Skin of body (tissue), 2 donors: ENCODE measurements around the gene APOD. TPM values are rescaled to one million over a fixed set of nuclear protein-coding genes. Genes with fewer than 3 reads are reported as not detected.

Source experiments
- DNase-seq: peaks from one replicate; lab custom pipeline; 2025; lab: John Stamatoyannopoulos, UW
- total RNA-seq: library from RNA; depleted of rRNA; stranded (reverse); fragments of >200 nt; gene quantifications from one replicate; pipeline ENCODE4 v1.2.3, GENCODE V29; 2014

Gene APOD
- total RNA-seq, 1 donor from 2014 or later = 24.9 TPM

DNA sequence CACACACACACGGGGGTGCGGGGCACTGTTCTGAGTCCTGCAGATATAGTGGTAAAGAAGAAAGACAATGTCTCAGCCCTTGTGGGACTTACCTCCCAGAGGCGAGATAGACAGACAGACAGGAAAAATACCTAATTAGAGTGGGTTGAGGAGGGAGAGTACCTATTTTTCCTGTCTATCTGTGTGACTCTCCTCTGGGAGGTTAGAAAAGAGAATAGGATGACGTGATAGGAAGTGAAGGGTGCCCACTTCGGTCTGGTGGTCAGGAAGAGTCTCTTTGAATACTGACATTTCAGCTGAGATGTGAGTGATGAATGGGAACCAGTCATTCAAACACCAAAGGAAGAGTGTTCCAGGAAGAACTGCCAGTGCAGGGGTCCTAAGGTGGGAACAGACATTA, 4.1 kb upstream of the APOD start:
- no peak for DNase-seq

DNA sequence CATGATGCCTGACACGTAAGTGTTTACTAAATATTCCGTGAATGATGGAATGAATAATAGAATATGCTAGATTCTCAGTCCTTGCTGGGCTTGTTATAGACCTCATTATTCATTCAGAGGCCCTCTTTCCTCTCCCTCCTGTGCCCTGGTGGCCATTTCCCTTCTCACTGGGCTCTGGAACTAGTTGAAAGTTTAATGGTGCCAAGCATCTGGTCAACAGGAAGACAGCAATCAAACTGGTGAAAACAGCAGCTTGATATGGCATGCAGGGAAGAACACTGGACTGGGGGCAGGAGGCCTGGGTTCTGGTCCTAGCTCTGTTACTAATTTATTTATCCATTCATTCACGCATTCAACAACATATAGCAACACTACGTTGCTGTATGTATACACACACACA, 3.7 kb upstream of the APOD start:
- no peak for DNase-seq

DNA sequence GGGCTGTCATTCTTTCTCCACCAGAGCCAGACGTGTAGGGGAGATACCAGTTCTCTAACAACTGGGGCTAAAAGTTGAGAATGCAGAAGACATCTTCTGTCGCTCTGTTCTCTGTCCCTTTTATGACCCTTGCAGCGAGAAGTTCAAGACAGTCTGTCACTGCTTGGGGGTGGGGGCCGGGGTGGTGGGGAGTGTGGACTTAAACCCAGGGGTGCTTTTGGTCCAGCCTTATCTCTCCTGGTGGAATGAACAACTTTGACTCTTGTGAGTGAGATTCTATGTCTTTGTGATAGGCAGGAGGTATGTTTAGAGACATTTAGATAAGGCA, 767 bp upstream of the APOD start:
- DNase-seq = no peak

DNA sequence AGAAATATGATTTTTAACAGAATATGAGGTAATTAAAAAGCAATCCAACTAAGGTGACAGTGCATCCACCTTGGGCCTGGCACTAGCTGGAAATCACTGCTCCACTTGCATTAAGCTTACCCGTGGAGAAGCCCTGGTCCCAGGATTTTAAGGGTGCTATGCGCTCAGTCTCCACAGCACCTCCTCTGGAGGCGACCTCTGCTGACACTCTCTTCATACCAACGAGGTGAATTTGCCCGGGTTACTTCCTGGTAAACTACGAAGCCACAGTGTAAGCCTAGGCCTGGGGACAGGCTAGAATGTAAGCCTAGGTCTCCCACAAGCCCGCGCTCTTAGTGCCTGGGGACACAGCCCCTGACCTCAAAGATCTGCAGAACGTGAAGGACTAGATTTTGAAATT, 793 bp downstream of the APOD start:
- DNase-seq = no peak

DNA sequence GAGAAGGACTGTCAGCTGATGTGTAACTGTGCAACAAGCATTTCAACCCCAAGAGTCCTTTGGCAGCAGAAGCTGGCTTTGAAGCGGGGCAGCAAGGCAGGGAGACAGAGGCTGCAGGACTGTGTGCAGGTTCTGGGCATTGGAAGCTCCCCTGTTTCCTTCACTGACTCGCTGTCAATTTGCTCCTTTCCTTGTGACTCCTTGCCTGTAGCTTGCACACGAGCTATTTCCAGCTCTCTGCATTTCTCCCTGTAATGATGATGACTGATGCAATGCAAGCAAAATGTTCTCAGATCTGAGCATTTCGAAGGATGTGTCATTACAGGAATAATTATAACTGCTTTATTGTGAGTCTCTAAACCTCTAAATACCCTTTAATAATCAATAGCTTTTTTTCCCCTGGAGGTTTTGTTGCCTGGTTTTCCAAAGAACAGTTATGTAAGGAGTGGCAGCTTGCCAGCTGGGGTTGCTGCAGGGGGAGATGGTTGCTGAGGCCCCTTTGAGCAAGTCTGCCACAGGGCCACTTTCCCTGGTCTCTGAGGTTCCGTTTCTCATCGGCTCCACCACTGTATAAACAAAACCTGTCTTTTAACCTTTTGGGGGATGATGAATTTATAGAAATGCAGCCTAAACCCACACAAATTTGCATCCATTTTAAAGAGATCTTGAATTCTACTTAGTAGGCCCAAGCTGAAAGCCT, 2.8 kb downstream of the APOD start:
- DNase-seq = peak; percentile 14

DNA sequence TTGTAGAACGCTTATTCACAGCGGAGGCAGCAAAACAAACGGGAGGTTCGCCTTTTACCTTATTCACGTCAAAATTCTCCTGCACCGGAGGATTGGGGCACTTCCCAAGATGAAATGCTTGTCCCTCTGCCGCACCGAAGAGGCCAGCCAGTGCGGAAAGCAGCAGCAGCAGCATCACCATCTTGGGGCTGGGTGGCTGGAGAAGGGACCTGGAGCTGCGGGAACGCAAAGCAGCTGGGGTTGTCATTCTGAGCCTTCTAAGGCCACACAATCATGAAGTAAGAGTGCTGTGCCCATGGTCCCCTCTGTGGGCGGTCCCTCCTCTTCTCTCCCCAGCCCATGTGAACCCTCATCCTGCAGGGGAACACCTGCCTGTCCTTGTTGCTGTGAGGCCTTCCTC, 4.5 kb downstream of the APOD start:
- no peak for DNase-seq

DNA sequence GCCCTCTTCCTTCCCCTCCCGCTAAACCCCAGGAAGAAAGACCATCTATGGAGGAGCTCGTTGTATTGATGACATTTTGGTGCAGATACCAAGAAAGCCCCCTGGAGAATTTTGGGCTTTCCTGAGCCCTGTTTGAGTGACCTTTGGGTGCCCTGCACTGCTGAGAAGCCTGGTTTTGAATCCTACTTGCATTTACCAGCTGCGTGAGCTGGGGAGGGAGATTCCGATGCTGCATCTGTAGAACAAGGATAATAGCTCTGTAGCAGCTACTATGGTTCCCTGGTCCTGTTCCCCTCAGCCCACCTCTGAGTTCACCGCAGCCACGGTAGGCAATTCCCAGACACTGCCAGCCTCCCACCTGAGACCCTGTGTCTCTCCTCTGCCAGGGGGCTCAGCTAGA, 5.2 kb downstream of the APOD start:
- no peak for DNase-seq

DNA sequence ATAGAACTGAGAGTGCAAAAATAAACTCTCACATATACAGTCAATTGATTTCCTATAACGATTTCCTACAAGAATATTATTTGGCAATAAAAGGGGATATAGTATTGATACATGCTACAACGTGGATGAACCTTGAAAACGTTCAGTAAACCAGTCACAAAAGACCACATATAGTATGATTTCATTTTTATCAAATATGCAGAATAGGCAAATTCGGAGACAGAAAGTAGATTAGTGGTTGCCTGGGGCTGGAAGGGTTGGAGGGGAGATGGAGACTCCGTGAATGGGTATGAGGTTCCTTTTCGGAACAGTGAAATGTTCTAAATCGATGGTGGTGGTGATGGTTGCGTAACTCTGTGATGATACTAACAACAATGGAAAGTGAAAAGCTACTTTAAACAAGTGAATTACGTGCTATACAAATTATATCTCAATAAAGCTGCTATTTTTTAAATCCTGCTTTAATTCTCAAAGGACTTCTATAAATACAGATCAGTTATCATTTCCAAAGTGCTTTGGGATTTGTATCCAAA, 6.0 kb downstream of the APOD start:
- DNase-seq = no peak

DNA sequence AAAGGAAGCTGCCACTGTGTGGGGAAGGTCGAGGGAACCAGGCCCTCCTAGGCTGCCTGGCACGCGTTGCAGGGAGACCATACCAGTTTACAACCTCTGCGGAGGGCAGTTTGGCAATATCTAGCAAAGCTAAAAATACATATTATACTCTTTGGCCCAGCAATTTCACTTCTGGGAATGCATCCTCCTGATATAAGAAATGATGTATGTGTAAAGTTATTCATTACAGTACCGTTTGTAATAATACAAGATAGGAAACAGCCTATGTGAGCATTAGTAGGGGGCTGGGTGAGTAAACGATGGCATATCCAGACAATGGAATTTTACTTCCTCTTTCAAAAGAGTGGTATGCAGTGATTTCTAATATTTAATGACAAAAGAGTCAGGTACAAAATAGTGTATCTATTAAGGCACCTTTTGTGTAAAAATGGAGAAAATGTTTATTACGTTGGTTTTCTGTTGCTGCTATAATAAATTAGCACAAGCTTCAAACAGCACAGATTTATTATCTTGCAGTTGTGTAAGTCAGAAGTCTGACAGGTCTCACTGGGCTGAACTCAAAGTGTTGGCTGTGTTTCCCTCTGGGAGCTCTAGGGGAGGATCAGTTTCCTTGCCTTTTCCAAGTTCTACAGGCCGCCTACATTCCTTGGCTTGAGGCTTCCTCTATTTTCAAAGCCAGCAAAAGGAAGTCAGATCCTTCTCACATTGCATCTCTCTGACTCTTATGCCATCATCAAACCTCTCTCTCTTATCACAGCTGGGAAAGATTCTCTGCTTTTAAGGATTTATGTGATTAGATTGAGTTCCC, 9.0 kb downstream of the APOD start:
- no peak for DNase-seq

DNA sequence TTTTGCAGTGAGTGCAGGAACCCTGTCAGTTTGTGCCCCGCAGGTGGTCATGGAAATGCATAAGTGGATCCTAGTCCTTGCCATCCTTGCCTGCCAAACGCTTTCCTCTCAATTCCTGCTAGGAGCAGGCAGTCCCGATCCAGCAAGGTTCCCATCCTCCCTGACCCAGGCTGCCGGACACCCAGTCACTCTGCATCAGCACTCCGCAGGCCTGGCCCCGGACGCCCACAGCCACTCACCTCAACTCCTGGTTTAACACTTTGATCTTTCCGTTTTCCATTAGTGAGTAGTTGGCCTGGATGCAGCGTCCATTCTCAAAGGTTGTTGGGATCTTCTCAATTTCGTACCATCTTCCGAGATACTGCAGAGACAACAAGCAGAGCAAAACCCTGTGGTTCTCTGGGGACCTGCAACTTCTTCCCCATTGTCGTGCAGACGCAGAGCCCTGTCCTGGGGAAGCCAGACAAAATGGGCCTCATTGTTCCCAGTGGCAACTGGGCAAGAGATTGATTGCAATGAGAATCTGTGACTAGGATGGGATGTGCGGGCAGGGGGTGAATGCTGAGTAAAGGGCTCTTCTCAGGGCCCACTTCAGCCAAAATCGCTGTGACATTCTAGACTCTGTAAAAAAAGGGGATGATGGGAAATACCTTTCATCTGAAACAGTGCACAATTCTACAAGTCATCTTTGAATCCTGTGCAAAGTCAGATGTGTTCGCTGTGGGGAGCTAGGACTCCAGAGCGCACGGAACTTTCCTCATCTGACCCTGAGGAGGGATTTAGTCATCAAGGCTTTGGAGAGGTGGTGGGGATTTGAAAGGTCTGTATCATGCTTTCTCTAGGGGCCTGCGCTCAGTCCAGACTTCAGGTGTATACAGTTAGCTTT, 9.9 kb downstream of the APOD start:
- no peak for DNase-seq

DNA sequence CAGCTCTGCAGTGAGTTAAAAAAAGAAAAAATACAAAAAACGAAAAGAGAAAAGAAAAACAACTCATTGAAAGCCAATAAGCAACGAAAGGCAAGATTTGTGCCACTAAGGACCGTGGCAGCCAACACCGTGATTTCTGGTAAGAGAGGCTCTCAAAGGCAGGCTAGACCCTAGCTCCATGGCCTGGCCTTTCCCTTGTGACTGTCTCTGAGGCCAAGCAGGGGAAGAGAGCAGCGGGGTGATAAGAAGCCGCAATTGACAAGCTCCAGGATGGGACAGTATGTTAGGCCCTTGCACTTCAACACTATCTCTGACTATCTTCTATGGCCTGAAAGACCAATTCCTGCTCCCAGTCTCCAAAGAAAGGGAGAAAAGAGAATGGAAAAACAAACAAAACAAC, 12.4 kb downstream of the APOD start:
- no peak for DNase-seq

DNA sequence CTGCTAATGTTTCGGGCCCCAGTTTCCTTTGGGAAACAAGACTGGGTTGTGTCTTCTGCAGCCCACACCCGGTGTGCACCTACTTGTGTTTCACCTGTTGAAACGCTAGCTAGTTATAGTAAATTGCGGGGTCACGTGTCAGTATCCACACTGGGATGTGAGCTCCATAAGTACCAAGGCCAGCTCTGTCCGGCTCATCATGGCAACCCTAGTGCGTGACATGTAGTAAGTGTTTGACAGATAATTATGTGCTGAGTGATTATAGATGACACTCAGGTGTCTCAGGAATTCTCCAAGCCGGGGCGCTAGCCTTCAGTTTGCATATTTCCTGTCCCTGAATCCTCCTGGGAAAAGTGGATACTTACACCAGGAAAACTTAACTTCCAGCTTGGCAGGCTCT, 12.8 kb downstream of the APOD start:
- no peak for DNase-seq

DNA sequence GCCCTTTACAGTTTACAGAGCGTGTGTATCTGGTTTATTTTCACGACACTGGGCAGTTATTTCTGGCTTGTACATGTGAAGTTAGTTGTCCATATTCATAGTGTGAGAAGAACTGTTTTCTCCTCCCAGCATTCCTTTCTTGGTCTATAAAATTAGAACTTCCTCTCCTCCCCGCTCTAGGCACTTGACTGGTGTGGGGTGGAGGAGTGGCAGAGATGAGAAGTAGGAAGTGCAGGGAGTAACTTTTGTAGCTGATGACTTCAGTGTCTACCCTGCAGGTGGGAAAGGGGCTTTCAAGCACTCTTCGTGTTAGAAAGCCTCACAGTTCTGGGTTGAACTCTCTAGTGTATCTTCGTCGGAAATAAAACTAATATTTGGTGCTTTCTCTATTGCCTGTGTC, 13.4 kb downstream of the APOD start:
- DNase-seq = no peak

DNA sequence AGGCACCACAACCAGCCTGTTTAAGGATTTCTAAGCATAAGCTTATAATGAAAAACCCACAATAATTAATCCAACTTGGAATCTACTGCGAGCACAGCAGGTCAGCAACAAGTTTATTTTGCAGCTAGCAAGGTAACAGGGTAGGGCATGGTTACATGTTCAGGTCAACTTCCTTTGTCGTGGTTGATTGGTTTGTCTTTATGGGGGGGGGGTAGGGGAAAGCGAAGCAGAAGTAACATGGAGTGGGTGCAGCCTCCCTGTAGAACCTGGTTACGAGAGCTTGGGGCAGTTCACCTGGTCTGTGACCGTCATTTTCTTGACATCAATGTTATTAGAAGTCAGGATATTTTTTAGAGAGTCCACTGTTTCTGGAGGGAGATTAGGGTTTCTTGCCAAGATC, 15.1 kb downstream of the APOD start:
- no peak for DNase-seq

DNA sequence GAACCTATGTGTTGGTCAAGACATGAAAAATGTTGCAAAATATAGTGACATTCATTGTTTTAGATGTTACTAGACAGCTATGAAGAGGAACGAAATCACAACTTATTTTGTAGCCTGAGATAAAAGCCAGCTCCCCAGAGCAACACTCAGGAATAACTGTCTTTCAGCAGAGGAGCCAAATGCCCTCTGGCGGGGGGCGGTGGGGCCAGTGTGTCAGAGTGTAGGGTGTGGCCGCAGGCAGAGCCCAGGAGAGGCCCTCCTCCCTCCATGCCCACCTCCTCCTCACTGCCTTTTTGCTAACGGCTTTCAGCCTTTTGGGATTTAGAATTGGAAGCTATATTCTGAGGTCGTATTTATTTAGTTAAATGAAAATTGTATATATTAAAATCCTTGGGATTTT, 16.9 kb downstream of the APOD start:
- no peak for DNase-seq

DNA sequence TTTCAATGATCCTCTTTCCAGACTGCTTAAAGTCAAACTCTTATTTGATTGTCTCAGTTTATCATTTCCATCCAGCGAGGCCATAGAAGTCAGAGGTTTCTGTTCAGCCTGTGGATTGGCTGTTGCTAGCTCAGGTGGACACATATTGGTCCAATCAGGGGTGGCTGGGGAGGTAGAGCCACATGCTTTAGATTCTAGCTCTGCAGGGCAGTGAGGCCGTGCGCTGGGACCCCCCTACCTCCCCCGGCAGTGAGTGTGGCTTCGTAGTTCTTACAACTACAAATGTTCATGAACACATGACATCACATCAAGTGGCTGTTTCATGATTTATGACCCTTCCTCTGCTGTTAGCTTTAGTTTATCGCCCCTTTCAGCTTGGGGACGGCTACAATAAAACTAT, 18.0 kb downstream of the APOD start:
- no peak for DNase-seq

DNA sequence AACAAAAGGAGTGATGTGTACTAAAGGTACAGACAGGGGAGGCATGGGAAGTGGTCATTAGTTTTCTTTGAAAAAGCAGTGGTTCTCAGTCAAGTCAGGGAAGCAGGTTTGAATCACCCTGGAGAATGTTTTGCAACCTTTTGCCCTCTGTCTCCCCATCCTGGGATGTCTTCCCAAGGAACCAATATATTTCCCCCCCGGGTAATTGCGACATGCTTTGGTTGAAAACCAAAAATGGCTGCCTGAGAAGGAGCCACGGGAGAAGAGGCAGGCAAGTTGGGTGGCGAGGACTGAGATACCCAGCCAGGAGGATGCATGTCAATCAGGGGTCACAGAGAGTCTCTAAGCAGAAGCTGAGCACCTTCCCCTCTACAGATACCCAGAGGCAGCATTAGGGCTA, 20.4 kb downstream of the APOD start:
- no peak for DNase-seq

DNA sequence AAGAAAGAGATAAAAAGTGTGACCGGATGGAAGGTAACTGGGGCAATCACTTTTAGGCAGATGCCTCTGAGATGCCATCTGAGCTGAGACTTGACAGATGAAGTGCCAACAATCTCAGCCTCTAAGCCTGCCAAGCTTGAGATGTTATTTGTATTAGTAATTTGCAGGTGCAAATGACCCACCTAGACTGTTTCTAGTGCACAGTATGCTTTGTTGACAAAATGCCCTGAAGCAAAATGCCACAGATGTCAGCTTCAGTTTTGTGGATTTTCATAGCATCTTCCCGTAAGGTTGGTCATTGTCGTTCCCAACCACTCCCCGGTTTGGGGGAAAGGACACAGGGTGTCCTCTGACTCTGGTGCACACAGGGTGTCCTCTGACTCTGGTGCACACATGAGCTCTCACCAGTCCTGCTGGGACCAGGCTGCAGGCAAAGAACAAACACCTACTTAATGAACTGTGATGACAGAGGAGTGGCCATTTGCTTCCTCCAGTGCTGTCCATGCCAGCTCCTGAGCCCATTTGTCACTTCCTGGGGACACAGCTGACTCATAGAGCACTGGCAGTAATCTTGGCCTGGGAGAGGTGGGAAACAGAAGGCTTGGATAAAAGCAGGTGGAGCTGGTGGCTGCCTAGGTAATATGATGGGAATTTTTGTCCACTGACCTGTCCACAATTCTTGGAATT, 23.9 kb downstream of the APOD start:
- DNase-seq = no peak

DNA sequence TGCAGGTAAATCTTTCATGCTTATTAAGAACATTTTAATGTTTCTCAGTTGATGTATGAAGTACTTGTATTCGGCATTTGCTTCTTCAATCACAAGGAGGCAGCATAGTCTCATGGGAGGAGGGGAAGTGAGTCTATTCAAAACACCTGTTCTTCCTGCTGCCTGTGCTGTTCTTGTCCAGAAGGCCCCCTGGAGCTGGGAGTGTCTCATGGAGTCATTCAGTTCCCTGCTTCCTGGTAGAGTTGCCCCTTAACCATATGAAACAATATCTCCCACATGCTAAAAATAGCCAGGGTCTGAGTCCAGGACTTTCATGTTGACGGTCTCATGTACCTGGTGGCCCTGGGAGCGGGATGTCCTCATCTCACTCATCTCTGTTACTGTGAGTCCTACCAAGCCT, 25.1 kb downstream of the APOD start:
- no peak for DNase-seq

DNA sequence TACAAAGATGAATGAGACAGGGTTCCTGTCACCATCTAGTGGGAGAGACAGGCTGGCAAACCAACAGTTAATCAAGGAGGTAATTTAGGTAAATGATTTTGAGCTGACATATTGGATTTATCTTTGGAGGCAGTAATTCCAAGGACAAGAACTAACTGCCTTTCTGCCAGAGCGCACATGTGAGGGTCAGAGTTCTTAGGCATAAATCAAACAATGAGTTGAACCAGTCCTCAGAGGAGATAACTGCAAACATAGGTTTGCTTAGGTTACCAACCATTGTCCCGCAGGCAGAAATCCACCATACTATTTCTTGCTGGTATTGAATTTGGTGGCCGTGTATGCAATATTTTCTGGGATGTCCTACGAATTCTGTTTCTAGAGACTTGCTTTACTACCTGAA, 26.4 kb downstream of the APOD start:
- no peak for DNase-seq

DNA sequence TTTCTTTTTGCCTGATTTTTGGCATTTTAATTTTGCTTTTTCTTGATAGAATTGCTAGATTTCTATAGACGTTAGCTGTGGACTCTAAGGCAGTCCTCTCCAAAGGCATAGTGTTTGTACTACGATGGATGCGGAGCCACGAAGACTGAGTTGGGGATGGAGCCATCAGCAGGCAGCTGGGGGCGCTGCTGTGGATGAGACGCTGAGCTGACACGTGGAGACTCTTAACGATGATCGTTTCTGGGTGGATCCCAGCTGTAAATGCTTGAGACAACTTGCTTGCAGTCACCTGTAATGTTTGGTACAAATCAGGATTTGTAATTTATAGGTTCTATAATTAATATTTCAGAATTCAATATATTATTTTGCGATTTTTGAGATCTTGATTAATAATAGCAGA, 27.4 kb downstream of the APOD start:
- DNase-seq = no peak

DNA sequence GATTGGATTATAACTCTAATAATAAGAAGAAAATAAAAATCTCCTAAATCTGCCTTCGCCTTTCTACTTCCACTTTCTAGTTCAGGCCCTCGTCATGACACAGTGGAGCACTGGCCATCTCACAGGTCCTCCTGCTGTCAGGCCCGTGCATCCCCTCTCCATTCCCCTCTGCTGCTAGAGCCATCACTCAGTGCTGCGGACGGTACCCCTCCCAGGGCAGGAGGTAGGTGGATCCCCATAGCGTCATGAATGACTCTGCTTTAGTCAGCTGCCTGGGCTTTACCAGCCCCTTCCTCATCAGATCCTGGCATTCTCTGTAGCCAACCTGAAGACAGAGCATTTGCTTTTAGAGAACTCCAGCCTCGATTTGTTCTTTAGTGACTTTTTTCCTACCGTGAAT, 28.6 kb downstream of the APOD start:
- DNase-seq = no peak
